ENCODE results near the gene PRICKLE1.
A peak's percentile ranks its signal among the peaks of the same experiment; 100 is the strongest.

The PRICKLE1 gene

GRCh38 chr12:42589465-42590329, at the start of gene PRICKLE1:
PRICKLE1 (minus strand) TSS chr12:42589746; CDS start chr12:42472516, 117,230 bp downstream.
- no peak for FAIRE-seq

GRCh38 chr12:42638697-42639096, 49.2 kb upstream of the PRICKLE1 start:
- FAIRE-seq = no peak

GRCh38 chr12:42638011-42638410, 48.5 kb upstream of the PRICKLE1 start:
- no peak for FAIRE-seq

GRCh38 chr12:42636993-42637392, 47.4 kb upstream of the PRICKLE1 start:
- no peak for FAIRE-seq

- FAIRE-seq = no peak
These were observed 44.0 kb upstream of the PRICKLE1 start for GRCh38 chr12:42633594-42633993.

- no peak for FAIRE-seq
These were observed 42.0 kb upstream of the PRICKLE1 start for GRCh38 chr12:42631513-42631912.

GRCh38 chr12:42630314-42630713, 40.8 kb upstream of the PRICKLE1 start:
- FAIRE-seq = no peak

GRCh38 chr12:42627151-42627550, 37.6 kb upstream of the PRICKLE1 start:
- FAIRE-seq = no peak

DNA sequence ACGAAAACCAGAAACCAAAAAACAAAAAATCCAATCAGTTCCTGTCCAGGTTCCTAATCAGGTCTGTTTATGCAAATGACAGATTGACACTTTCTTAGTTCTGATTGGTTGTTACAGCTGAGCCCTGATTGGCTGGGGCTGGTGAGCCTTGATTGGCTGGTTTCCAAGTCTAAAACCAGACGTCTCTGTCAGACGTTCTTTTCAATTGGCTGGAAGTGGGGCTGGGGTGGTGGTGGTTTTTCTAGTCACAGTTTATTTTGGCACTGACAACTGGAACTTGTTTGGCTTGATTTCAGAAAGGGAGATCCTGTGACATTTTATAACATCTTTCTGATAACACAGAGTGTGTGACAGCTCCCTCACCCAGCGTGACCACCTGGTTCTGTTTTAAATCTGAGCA, 36.1 kb upstream of the PRICKLE1 start:
- FAIRE-seq = no peak

DNA sequence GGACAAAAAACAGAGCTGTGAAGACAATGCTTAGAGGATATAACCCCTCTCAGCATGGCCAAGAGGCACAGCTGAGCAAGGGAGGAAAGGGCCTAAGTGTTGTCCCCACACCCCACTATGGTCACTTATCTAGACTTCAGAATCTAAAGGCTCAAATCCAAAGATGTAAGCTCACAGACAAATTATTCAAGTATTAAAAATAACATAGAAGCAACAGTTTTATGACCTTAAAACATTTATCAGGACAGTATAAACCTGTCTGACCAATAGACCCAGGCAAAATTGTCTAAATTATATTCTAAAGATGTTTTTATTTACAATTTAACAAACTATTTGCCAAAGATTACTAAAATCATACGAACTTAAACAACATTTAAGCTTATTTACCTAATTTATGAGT, 28.1 kb upstream of the PRICKLE1 start:
- FAIRE-seq = peak; percentile 41

DNA sequence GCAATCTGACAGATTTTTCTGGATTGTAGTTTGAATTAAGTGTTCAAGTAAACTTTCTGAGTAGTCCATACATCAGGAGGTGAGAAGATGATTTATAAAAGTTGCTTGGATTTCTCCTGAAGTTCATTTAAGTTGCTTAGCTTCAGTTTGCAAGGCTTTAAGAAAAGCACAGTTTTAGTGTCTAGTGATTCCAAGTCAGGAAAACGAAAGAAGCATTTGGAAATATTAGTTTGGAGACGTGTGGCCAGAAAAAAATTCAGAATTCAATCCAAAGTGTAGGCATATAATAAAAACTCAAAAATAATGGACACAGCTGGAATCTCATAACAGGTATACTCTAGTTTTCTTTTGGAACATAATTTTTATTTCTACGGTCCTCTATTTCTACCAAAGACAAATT, 25.5 kb upstream of the PRICKLE1 start:
- no peak for FAIRE-seq

GRCh38 chr12:42612231-42612613, 22.7 kb upstream of the PRICKLE1 start:
- FAIRE-seq = no peak

DNA sequence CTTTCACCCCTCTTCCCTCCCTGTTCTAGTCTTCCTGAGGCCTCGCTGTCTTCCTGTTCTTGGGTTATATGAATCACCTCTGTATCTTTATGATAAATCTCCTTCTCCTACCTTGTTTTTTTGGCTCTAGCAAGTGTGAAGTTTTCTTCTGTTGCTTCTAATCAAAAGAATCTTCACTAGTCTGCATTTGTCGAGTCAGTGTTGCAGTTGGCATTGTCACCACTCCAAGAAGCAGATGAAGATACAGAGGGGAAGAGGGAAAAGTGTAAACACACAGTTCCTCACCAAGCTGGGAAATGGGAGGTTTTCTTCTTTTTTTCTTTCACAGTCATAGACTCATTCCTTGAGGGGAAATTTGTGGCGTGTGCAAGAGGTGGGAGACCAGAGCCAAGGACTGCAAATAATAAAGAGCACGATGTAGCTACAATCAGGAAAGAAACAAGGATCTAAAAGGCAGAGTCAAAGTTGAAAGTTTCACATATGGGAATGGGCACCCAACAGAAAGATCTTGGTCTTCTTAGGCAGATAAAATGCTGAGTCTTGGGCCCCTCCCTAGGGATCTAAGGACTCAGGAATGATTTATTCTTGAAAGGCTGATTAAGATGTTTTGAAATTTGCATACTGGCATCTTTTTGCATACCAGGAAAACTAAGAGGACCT, 22.2 kb upstream of the PRICKLE1 start:
- FAIRE-seq = no peak

DNA sequence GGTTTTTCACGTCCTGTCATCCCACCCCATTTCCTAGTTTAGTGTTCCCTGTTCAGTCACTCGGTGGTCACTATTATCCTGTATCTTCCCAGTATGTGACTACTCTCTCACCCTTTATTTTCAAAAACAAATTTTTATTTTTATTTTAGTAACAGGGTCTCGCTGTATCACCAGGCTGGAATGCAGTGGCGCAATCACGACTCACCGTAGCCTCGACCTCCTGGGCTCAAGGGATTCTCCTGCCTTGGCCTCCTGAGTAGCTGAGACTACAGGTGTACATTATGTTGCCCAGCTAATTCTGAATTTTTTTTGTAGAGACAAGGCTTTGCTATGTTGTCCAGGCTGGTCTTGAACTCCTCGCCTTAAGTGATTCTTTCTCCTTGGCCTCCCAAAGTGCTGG, 20.1 kb upstream of the PRICKLE1 start:
- no peak for FAIRE-seq

DNA sequence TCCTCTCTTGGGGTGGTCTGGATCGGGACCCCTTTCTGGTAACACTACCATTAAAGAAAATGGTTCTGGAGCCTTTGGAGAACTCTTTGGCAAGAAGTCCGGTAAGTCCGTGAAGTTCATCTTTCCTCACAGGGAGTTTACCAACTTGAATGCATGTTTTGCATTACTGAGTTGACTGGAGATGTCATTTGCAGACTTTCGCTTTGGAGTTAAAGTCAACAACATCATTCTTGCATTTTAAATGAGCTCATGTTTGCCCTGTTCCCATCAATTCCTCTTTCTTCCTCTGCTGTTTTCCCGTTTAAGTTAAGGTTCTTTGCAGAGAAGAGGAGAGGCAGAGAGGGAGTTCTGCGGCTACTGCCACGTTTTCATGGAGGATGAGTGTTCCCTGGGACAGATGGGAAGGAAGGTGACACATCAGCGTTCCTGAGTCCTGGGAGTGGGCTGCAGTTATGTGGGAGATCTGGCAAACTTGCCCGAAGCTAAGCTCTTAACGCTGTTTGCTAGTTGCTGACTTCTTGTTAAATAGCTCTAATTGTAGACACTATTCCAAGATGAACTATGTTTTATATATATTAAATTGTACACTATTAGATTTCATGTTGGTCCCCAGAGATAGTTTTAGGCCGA, 18.8 kb upstream of the PRICKLE1 start:
- FAIRE-seq = no peak

GRCh38 chr12:42607584-42608058, 18.1 kb upstream of the PRICKLE1 start:
- no peak for FAIRE-seq

- FAIRE-seq = no peak
These were observed 16.9 kb upstream of the PRICKLE1 start for GRCh38 chr12:42606471-42606870.

GRCh38 chr12:42605685-42606084, 16.1 kb upstream of the PRICKLE1 start:
- FAIRE-seq = no peak

GRCh38 chr12:42603246-42603990, 13.9 kb upstream of the PRICKLE1 start:
- FAIRE-seq = no peak

DNA sequence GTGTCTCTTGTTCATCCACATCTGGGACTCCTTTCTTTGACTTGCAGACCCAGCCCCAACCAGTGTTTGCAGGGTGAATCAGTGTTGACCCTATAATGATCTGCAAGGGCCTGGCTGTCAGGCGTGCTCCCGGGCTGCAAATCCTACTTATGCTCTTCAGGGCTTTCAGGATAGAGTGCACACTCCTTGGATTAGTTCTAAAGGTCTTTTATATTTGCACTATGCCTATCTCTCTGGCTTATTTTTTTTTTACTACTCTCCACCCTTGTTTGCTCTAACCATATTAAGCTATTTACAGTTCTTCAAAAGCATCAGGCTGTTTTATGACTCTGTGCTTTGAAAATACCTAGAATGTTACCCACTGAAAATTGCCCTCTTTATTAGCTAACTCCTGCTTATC, 4.3 kb upstream of the PRICKLE1 start:
- no peak for FAIRE-seq

GRCh38 chr12:42590330-42590934, 886 bp upstream of the PRICKLE1 start:
- FAIRE-seq = no peak

Measured in islet of Langerhans (tissue), 1 donor.